KOPT-K1 (cell line): ENCODE measurements around the gene MPZL1.

Experiments used
- H3K27ac ChIP-seq: fragments of 200-600 bp; sonication (generic); 2 replicates; pipeline ENCODE4 v1.5.1; 2016; ENCODE audit warnings: antibody characterized with exemption, mild to moderate bottlenecking, low read depth, low read length; ENCODE audit not compliant: poor library complexity, severe bottlenecking
- H3K36me3 ChIP-seq: fragments of 200-600 bp; sonication (generic); 2 replicates; pipeline ENCODE4 v1.5.1; 2017; ENCODE audit warnings: antibody characterized with exemption, mild to moderate bottlenecking, low read length, moderate library complexity; ENCODE audit not compliant: insufficient read depth
- H3K9me3 ChIP-seq: fragments of 200-600 bp; sonication (generic); 2 replicates; pipeline ENCODE4 v1.5.1; 2017; ENCODE audit warnings: antibody characterized with exemption, low read length, mild to moderate bottlenecking; ENCODE audit not compliant: insufficient read depth, poor library complexity, severe bottlenecking

MPZL1 gene

GRCh38 chr1:167685844-167686243 is 35.9 kb upstream of the MPZL1 start:
- Histone ChIP-seq H3K36me3 (peaks cover 96% of the 10 kb centered on the region), H3K27ac (no peak overlapping the region), H3K9me3 (no peaks in the 10 kb centered on the region)

- peaks cover 96% of the 10 kb centered on the region for H3K36me3 ChIP-seq
Observed at GRCh38 chr1:167687919-167688519, 33.8 kb upstream of the MPZL1 start.

GRCh38 chr1:167689567-167689920 is 32.2 kb upstream of the MPZL1 start:
- Histone ChIP-seq H3K9me3 (no peaks in the 10 kb centered on the region), H3K27ac (no peak overlapping the region), H3K36me3 (peaks cover 96% of the 10 kb centered on the region)

More at GRCh38 chr1:167687919-167688519, 33.8 kb upstream of the MPZL1 start:
- Histone ChIP-seq H3K9me3 (no peaks in the 10 kb centered on the region), H3K27ac (peak overlapping the region; percentile 32)

- no peaks in the 10 kb centered on the region for H3K9me3 ChIP-seq
- peaks cover 96% of the 10 kb centered on the region for H3K36me3 ChIP-seq
- no peak overlapping the region for H3K27ac ChIP-seq
Observed at GRCh38 chr1:167690053-167690452, 31.7 kb upstream of the MPZL1 start.

- Histone ChIP-seq H3K36me3 (peaks cover 100% of the 10 kb centered on the region), H3K9me3 (no peaks in the 10 kb centered on the region), H3K27ac (no peak overlapping the region)
Observed at GRCh38 chr1:167693425-167694045, 28.2 kb upstream of the MPZL1 start.

- no peaks in the 10 kb centered on the region for H3K9me3 ChIP-seq
- peaks cover 100% of the 10 kb centered on the region for H3K36me3 ChIP-seq
Observed at GRCh38 chr1:167694691-167695090, 27.1 kb upstream of the MPZL1 start.

GRCh38 chr1:167695147-167695546 is 26.6 kb upstream of the MPZL1 start:
- Histone ChIP-seq H3K36me3 (peaks cover 100% of the 10 kb centered on the region), H3K27ac (no peak overlapping the region), H3K9me3 (no peaks in the 10 kb centered on the region)

More at GRCh38 chr1:167694691-167695090, 27.1 kb upstream of the MPZL1 start:
- H3K27ac ChIP-seq: no peak overlapping the region

GRCh38 chr1:167695756-167696561 is 25.8 kb upstream of the MPZL1 start:
- H3K27ac ChIP-seq: no peak overlapping the region
- H3K36me3 ChIP-seq: peaks cover 100% of the 10 kb centered on the region
- no peaks in the 10 kb centered on the region for H3K9me3 ChIP-seq

GRCh38 chr1:167697667-167698141 is 24.1 kb upstream of the MPZL1 start:
- Histone ChIP-seq H3K9me3 (no peaks in the 10 kb centered on the region), H3K36me3 (peaks cover 100% of the 10 kb centered on the region), H3K27ac (no peak overlapping the region)

- H3K9me3 ChIP-seq: no peaks in the 10 kb centered on the region
- no peak overlapping the region for H3K27ac ChIP-seq
- H3K36me3 ChIP-seq: peaks cover 100% of the 10 kb centered on the region
Observed at GRCh38 chr1:167698313-167698712, 23.5 kb upstream of the MPZL1 start.

- no peaks in the 10 kb centered on the region for H3K9me3 ChIP-seq
- no peak overlapping the region for H3K27ac ChIP-seq
- peaks cover 100% of the 10 kb centered on the region for H3K36me3 ChIP-seq
Observed at GRCh38 chr1:167701510-167701909, 20.3 kb upstream of the MPZL1 start.

- peaks cover 88% of the 10 kb centered on the region for H3K36me3 ChIP-seq
- no peak overlapping the region for H3K27ac ChIP-seq
- H3K9me3 ChIP-seq: no peaks in the 10 kb centered on the region
Observed at GRCh38 chr1:167703557-167703956, 18.2 kb upstream of the MPZL1 start.

- Histone ChIP-seq H3K27ac (no peak overlapping the region), H3K36me3 (peaks cover 77% of the 10 kb centered on the region), H3K9me3 (no peaks in the 10 kb centered on the region)
Observed at GRCh38 chr1:167704715-167705114, 17.1 kb upstream of the MPZL1 start.

GRCh38 chr1:167705250-167705649 is 16.5 kb upstream of the MPZL1 start:
- H3K36me3 ChIP-seq: peaks cover 71% of the 10 kb centered on the region
- no peaks in the 10 kb centered on the region for H3K9me3 ChIP-seq
- H3K27ac ChIP-seq: no peak overlapping the region

GRCh38 chr1:167706363-167706762 is 15.4 kb upstream of the MPZL1 start:
- no peaks in the 10 kb centered on the region for H3K9me3 ChIP-seq
- H3K36me3 ChIP-seq: peaks cover 60% of the 10 kb centered on the region
- no peak overlapping the region for H3K27ac ChIP-seq
